Measurements from ENCODE around the gene SF3A1.

SF3A1 gene

DNA sequence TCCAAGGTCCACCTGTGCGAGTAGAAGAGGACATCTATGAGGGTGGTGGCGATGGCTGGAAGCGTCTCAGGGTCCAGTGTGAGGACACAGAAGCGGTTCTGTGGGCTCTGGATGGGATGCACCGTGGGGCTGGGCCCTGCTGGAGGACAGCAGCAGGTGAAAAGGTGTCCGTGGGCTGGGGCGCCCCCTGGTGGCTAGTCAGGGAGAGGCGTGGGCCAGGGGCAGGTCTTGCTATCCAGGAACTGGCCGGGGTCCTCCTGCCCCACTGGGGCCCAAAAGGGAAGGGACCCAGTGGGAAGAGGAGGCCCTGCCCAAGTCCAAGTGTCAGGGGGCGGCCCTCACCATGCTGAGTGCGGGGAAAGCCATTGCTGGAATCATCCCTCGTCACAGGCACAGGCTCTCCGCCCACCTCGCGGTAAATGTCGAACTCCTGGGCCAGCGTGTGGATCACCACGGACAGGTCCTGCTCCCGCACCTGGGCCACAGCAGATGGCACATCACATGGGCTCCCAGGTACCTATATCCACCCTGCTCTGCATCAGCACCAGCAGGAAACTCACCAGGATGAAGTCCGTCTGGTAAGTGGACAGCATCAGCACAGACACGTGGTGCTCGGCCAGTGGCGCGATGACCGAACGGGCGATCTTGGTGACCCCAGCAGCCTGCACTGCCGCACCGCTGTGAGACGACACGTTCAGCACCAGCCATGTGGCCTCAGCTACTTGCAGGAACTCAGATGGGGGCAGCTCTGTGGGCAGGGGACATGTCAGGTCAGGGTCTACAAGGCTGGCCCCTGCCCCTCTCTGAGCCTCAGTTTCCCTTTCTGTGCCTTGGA lies 69.7 kb downstream of the SF3A1 start:
- DNase-seq (ENCODE audit: low spot score): peak; percentile 82

GRCh38 chr22:30286331-30286730 lies 70.4 kb downstream of the SF3A1 start:
- no peak for DNase-seq (ENCODE audit: low spot score)

GRCh38 chr22:30285846-30286200 lies 70.9 kb downstream of the SF3A1 start:
- no peak for DNase-seq (ENCODE audit: low spot score)

- DNase-seq (ENCODE audit: low spot score): no peak
Measured at GRCh38 chr22:30285176-30285845, 71.4 kb downstream of the SF3A1 start.

DNA sequence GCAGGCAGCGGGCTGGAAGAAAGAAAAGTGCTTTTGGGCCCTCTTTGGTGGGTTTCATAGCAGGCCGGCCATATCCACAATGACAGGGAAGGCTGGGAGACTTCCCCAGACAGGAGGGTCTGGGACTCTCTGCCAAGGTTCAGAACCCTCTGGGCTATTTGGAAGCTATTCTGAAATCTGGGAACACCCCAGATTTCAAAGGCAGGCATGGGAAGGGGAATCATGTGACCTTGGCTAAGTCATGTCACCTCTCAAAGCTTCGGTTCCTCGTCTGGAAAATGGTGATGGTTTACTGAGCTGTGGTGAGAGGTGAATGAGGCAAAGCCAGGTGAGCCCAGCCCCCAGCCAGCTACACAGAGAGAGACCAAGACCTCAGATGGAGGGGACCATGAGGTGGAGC lies 72.0 kb downstream of the SF3A1 start:
- no peak for DNase-seq (ENCODE audit: low spot score)

DNA sequence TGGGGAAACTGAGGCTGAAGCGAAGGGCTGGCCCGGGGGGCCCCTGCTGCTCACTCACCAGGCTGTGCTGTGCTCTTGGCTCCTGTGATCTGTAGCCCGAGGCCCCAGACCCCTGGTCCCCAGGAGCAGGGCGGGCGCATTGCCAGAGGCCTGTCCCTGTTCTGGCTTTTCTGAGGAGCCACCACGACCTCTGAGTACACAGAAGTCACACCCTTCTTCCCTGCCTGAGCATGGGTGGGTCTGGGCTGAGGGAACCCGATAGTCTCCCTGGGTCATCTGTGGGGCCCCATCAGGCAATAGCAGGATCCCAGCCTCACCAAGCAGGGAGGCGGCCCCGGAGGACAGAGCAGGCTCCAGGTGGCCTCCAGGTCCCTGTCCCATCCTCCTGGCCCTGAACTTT lies 72.5 kb downstream of the SF3A1 start:
- DNase-seq (ENCODE audit: low spot score): no peak

- no peak for DNase-seq (ENCODE audit: low spot score)
Measured at GRCh38 chr22:30283342-30283741, 73.4 kb downstream of the SF3A1 start.

- no peak for DNase-seq (ENCODE audit: low spot score)
Measured at GRCh38 chr22:30282616-30283046, 74.1 kb downstream of the SF3A1 start.

All from CD4-positive, alpha-beta T cell treated with Interleukin-6 at 100 ng/mL for 8 hours (primary cell).